ENCODE measurements around the gene LYST.

GRCh38 chr1:235808223-235808622 is 58.5 kb downstream of the LYST start:
- TF ChIP-seq POLR2A (IDR thresholded peaks at IDR 0.05) (no peak), CTCF (IDR thresholded peaks at IDR 0.05) (no peak), POLR2AphosphoS5 (IDR thresholded peaks at IDR 0.05) (no peak)

Data from prostate gland (tissue), 2 donors.